BJ (cell line): ENCODE data around the gene RPL9. TPM values are rescaled to one million over a fixed set of nuclear protein-coding genes. Genes with fewer than 3 reads are reported as not detected.

Experiments
- CTCF ChIA-PET: fragments of 350-600 bp; formaldehyde crosslinking; extraction: SDS; loops from one replicate; lab custom pipeline; 2021; ENCODE audit warnings: antibody characterized with exemption, inconsistent platforms; lab: Yijun Ruan, JAX
- POLR2A ChIA-PET: fragments of 300-600 bp; sonication (Branson Sonifier 250); formaldehyde crosslinking; extraction: SDS; loops from one replicate; lab custom pipeline; 2021; ENCODE audit warnings: antibody characterized with exemption; lab: Charles Lee
- DNase-seq: peaks from one replicate; pipeline ENCODE4 v3.0.0-alpha.2; 2011; ENCODE audit warnings: low read depth
- H3K27me3 ChIP-seq: 2 replicates; pipeline ENCODE4 v1.6.0; 2011; ENCODE audit warnings: low read length; ENCODE audit not compliant: control insufficient read depth, insufficient read depth
- H3K36me3 ChIP-seq: 2 replicates; pipeline ENCODE4 v1.5.1; 2011; ENCODE audit warnings: low read length; ENCODE audit not compliant: control insufficient read depth, insufficient read depth
- H3K4me3 ChIP-seq: 2 replicates; pipeline ENCODE4 v1.5.1; 2011; ENCODE audit warnings: low read depth, mild to moderate bottlenecking, control low read depth, low read length
- CTCF ChIP-seq: IDR thresholded peaks from 2 replicates; pipeline ENCODE4 v1.5.1; 2011; ENCODE audit warnings: low read depth, mild to moderate bottlenecking, control low read depth, inconsistent platforms, low read length, moderate library complexity; ENCODE audit not compliant: insufficient read depth
- polyA plus RNA-seq: library from polyadenylated mRNA; depleted of rRNA; stranded (reverse); fragments of >200 nt; gene quantifications from 2 replicates; pipeline ENCODE4 v1.2.3, GENCODE V29; 2011

The RPL9 gene
- polyA plus RNA-seq, 1 experiment, result 458 TPM

- no peaks in the 10 kb centered on the region for H3K27me3 ChIP-seq
- no peak for DNase-seq
- H3K36me3 ChIP-seq, result peaks cover 12% of the 10 kb centered on the region
- no peak overlapping the region for H3K4me3 ChIP-seq
- ChIA-PET POLR2A (interaction anchor here (0.6 kb wide), 1 partner anchor 226 kb away, joined by 4 read pairs; no protein-coding TSS in a partner anchor), CTCF (no interaction called here)
- TF ChIP-seq CTCF, result no peak
These were observed 5.0 kb downstream of the RPL9 start for GRCh38 chr4:39453738-39454137.

GRCh38 chr4:39452860-39453587, 5.7 kb downstream of the RPL9 start:
- ChIA-PET CTCF (interaction anchor here (0.6 to 1.1 kb wide), 3 partner anchors 16 to 404 kb away, joined by 3 read pairs; no protein-coding TSS in a partner anchor), POLR2A (no interaction called here)
- H3K27me3 ChIP-seq, result no peaks in the 10 kb centered on the region
- no peak for TF ChIP-seq CTCF
- H3K4me3 ChIP-seq, result no peak overlapping the region
- peaks cover 12% of the 10 kb centered on the region for H3K36me3 ChIP-seq
- DNase-seq, result no peak

- DNase-seq, result no peak
- no peak for TF ChIP-seq CTCF
- H3K36me3 ChIP-seq, result peaks cover 12% of the 10 kb centered on the region
- no peak overlapping the region for H3K4me3 ChIP-seq
- H3K27me3 ChIP-seq, result no peaks in the 10 kb centered on the region
- ChIA-PET POLR2A (no interaction called here), CTCF (interaction anchor here (0.6 to 1.1 kb wide), 3 partner anchors 17 to 405 kb away, joined by 3 read pairs; no protein-coding TSS in a partner anchor)
These were observed 6.4 kb downstream of the RPL9 start for GRCh38 chr4:39452153-39452859.

- no peaks in the 10 kb centered on the region for H3K27me3 ChIP-seq
- ChIA-PET CTCF (no interaction called here), POLR2A (no interaction called here)
- no peak overlapping the region for H3K4me3 ChIP-seq
- DNase-seq, result no peak
- peaks cover 11% of the 10 kb centered on the region for H3K36me3 ChIP-seq
- no peak for TF ChIP-seq CTCF
These were observed 7.2 kb downstream of the RPL9 start for GRCh38 chr4:39451423-39452023.

- POLR2A ChIA-PET, result no interaction called here
These were observed 8.1 kb downstream of the RPL9 start for GRCh38 chr4:39450618-39451017.

More at GRCh38 chr4:39450618-39451017, 8.1 kb downstream of the RPL9 start:
- DNase-seq, result no peak
- no peaks in the 10 kb centered on the region for H3K27me3 ChIP-seq
- no peak overlapping the region for H3K4me3 ChIP-seq
- TF ChIP-seq CTCF, result no peak
- CTCF ChIA-PET, result no interaction called here
- H3K36me3 ChIP-seq, result peaks cover 10% of the 10 kb centered on the region
